CD14-positive monocyte (primary cell): ENCODE measurements around the gene TATDN2. TPM values are rescaled to one million over a fixed set of nuclear protein-coding genes. Genes with fewer than 3 reads are reported as not detected.

ENCODE experiments used
- DNase-seq, 3 donors: peaks; one replicate each; pipeline ENCODE4 v3.0.0-alpha.2; 2011 to 2022
- H2AFZ ChIP-seq: 2 replicates; pipeline ENCODE4 v1.6.0; 2012; ENCODE audit warnings: mild to moderate bottlenecking, low read depth, low read length, inconsistent platforms; ENCODE audit not compliant: insufficient read depth, poor library complexity, severe bottlenecking
- H3K27ac ChIP-seq, 2 donors: 1 replicate in 1 of 2; 2 replicates in 1 of 2; pipeline ENCODE4 v1.5.1; 2012 to 2013; ENCODE audit warnings: low read length in 2 of 2, control low read depth in 1 of 2, inconsistent platforms in 1 of 2, low read depth in 1 of 2, mild to moderate bottlenecking in 1 of 2
- H3K27me3 ChIP-seq, 2 donors: one replicate each; pipeline versions ENCODE4 v1.6.0 to v1.6.1; 2011 to 2013; ENCODE audit warnings: low read length in 2 of 2; ENCODE audit not compliant: control insufficient read depth in 2 of 2, insufficient read depth in 2 of 2
- H3K36me3 ChIP-seq, 2 donors: replicated peaks in 1 of 2; 1 replicate in 1 of 2; 2 replicates in 1 of 2; pipeline versions ENCODE4 v1.5.1 to v1.6.1; 2012 to 2013; ENCODE audit warnings: low read length in 2 of 2, control low read depth in 1 of 2, inconsistent platforms in 1 of 2, mild to moderate bottlenecking in 1 of 2; ENCODE audit not compliant: insufficient read depth in 2 of 2, control insufficient read depth in 1 of 2
- H3K4me1 ChIP-seq, 2 donors: 1 replicate in 1 of 2; 2 replicates in 1 of 2; pipeline versions ENCODE4 v1.5.1 to v1.6.1; 2012 to 2013; ENCODE audit warnings: low read length in 2 of 2, control low read depth in 1 of 2, inconsistent platforms in 1 of 2, mild to moderate bottlenecking in 1 of 2, moderate library complexity in 1 of 2; ENCODE audit not compliant: insufficient read depth in 2 of 2, control insufficient read depth in 1 of 2
- H3K4me2 ChIP-seq: replicated peaks from 2 replicates; pipeline ENCODE3; 2012; ENCODE audit warnings: low read length, moderate library complexity, mild to moderate bottlenecking; ENCODE audit not compliant: poor library complexity, severe bottlenecking; ENCODE audit errors: extremely low read depth
- H3K4me3 ChIP-seq, 3 experiments: fragments of 200-600 bp in 1 of 3; sonication (generic) in 1 of 3; replicated peaks in 1 of 3; 1 replicate in 2 of 3; 2 replicates in 1 of 3; pipeline ENCODE4 v1.5.1; 2011 to 2013; ENCODE audit warnings: low read length in 3 of 3, mild to moderate bottlenecking in 3 of 3, control low read depth in 2 of 3, low read depth in 2 of 3, inconsistent platforms in 1 of 3, moderate library complexity in 1 of 3
- H3K79me2 ChIP-seq: 2 replicates; pipeline ENCODE4 v1.6.0; 2012; ENCODE audit warnings: mild to moderate bottlenecking, control low read depth, inconsistent platforms, low read length, moderate library complexity; ENCODE audit not compliant: insufficient read depth
- H3K9ac ChIP-seq: 2 replicates; pipeline ENCODE4 v1.6.0; 2017; ENCODE audit warnings: low read length, mild to moderate bottlenecking; ENCODE audit not compliant: insufficient read depth, poor library complexity, severe bottlenecking
- H3K9me3 ChIP-seq, 2 donors: replicated peaks in 1 of 2; 1 replicate in 1 of 2; 2 replicates in 1 of 2; pipeline versions ENCODE4 v1.5.1 to v1.6.1; 2012 to 2013; ENCODE audit warnings: low read length in 2 of 2, control low read depth in 1 of 2; ENCODE audit not compliant: control insufficient read depth in 1 of 2, insufficient read depth in 1 of 2
- H4K20me1 ChIP-seq: 2 replicates; pipeline ENCODE4 v1.6.0; 2012; ENCODE audit warnings: mild to moderate bottlenecking, low read length, control low read depth, moderate library complexity; ENCODE audit not compliant: insufficient read depth
- H3K27ac Mint-ChIP-seq, 7 donors: one replicate each; pipeline ENCODE4 v1.8.0; 2020; ENCODE audit warnings: mild to moderate bottlenecking in 7 of 7, mixed read lengths in 7 of 7, moderate library complexity in 6 of 7, inconsistent platforms in 2 of 7
- H3K27me3 Mint-ChIP-seq, 3 donors: one replicate each; pipeline ENCODE4 v1.8.0; 2021 to 2022; ENCODE audit warnings: low read depth in 3 of 3, mild to moderate bottlenecking in 3 of 3, mixed read lengths in 3 of 3, moderate library complexity in 3 of 3, inconsistent platforms in 1 of 3
- H3K36me3 Mint-ChIP-seq, 2 donors: one replicate each; pipeline ENCODE4 v1.8.0; 2020; ENCODE audit warnings: mixed read lengths in 2 of 2, inconsistent platforms in 1 of 2, mild to moderate bottlenecking in 1 of 2
- H3K4me1 Mint-ChIP-seq: one replicate; pipeline ENCODE4 v1.8.0; 2020; ENCODE audit warnings: mild to moderate bottlenecking, mixed read lengths
- H3K4me3 Mint-ChIP-seq, 2 donors: one replicate each; pipeline ENCODE4 v1.8.0; 2020; ENCODE audit warnings: mild to moderate bottlenecking in 2 of 2, mixed read lengths in 2 of 2, moderate library complexity in 1 of 2
- H3K9me3 Mint-ChIP-seq, 7 donors: one replicate each; pipeline ENCODE4 v1.8.0; 2020 to 2022; ENCODE audit warnings: mixed read lengths in 7 of 7, mild to moderate bottlenecking in 6 of 7, moderate library complexity in 6 of 7, inconsistent platforms in 2 of 7
- CTCF ChIP-seq: fragments of 200-600 bp; IDR thresholded peaks from one replicate; pipeline ENCODE4 v1.8.0; 2022; ENCODE audit warnings: antibody characterized with exemption, mild to moderate bottlenecking
- WGBS: methylation state at CpG from one replicate; pipeline ENCODE4 v1.1.5; 2013; ENCODE audit warnings: missing lambda C conversion rate; ENCODE audit not compliant: insufficient coverage; 5-methylcytosine and 5-hydroxymethylcytosine counted together
- intact Hi-C, 2 donors: fragments of 100-400 bp; cut with micrococcal nuclease; formaldehyde crosslinking; loops; one replicate each; pipeline versions ENCODE4 v1.15.0 to v1.15.1; 2023
- polyA plus RNA-seq, 3 donors: library from polyadenylated mRNA; depleted of rRNA in 1 of 3; unstranded in 2 of 3; stranded (reverse) in 1 of 3; fragments of 300-500 nt in 2 of 3; fragments of >200 nt in 1 of 3; fragmentation: Illumina TruSeq in 2 of 3; gene quantifications; 1 replicate in 2 of 3; 2 replicates in 1 of 3; pipeline ENCODE4 v1.2.3, GENCODE V29; 2012 to 2021

TATDN2 gene
- polyA plus RNA-seq, 3 donors = 6.0 to 27.1 (median 6.0) TPM

GRCh38 chr3:10280177-10280529 lies 31.9 kb downstream of the TATDN2 start:
- 96% methylated on average over 4 of the region's 5 CpGs for WGBS

GRCh38 chr3:10280571-10280970 lies 32.3 kb downstream of the TATDN2 start:
- H4K20me1 ChIP-seq = peaks cover 49% of the 10 kb centered on the region
- peaks cover 3% of the 10 kb centered on the region for H3K4me1 Mint-ChIP-seq
- no peak for DNase-seq
- H3K27ac Mint-ChIP-seq = peak overlapping the region in 2 of 7 donors; percentile 2 to 25
- no peaks in the 10 kb centered on the region for H3K9me3 ChIP-seq
- no peak overlapping the region for H3K9ac ChIP-seq
- H3K36me3 Mint-ChIP-seq = peaks cover 78 to 87% of the 10 kb centered on the region in 2 donors
- TF ChIP-seq CTCF = no peak
- no peak overlapping the region for H3K4me3 ChIP-seq
- peaks cover 25% of the 10 kb centered on the region for H3K79me2 ChIP-seq
- H3K4me2 ChIP-seq = no peak overlapping the region
- no peaks in the 10 kb centered on the region for H3K4me1 ChIP-seq
- no peaks in the 10 kb centered on the region for H3K27me3 Mint-ChIP-seq
- no peak overlapping the region for H3K4me3 Mint-ChIP-seq
- intact Hi-C loops = no loop called here
- H2AFZ ChIP-seq = no peak overlapping the region
- H3K36me3 ChIP-seq = peaks cover 64 to 85% of the 10 kb centered on the region in 2 donors
- H3K9me3 Mint-ChIP-seq = no peaks in the 10 kb centered on the region
- peak overlapping the region in 1 of 2 donors; percentile 27 for H3K27ac ChIP-seq
- WGBS = no CpG with 5 or more reads among the region's 6 CpGs
- no peaks in the 10 kb centered on the region for H3K27me3 ChIP-seq

More at GRCh38 chr3:10280177-10280529, 31.9 kb downstream of the TATDN2 start:
- Mint-ChIP-seq H3K27me3 (no peaks in the 10 kb centered on the region), H3K36me3 (peaks cover 79 to 87% of the 10 kb centered on the region in 2 donors), H3K4me1 (peaks cover 3% of the 10 kb centered on the region), H3K9me3 (no peaks in the 10 kb centered on the region), H3K4me3 (no peak overlapping the region), H3K27ac (peak overlapping the region in 3 of 7 donors; percentile 25 to 31 (median 25))
- H3K27me3 ChIP-seq = no peaks in the 10 kb centered on the region
- H3K36me3 ChIP-seq = peaks cover 64 to 89% of the 10 kb centered on the region in 2 donors
- no peaks in the 10 kb centered on the region for H3K4me1 ChIP-seq
- TF ChIP-seq CTCF = no peak
- H3K79me2 ChIP-seq = peaks cover 30% of the 10 kb centered on the region
- H4K20me1 ChIP-seq = peaks cover 53% of the 10 kb centered on the region
- peak overlapping the region in 1 of 2 donors; percentile 27 for H3K27ac ChIP-seq
- H2AFZ ChIP-seq = no peak overlapping the region
- H3K9ac ChIP-seq = no peak overlapping the region
- H3K4me3 ChIP-seq = no peak overlapping the region
- no peaks in the 10 kb centered on the region for H3K9me3 ChIP-seq
- intact Hi-C loops = no loop called here
- DNase-seq = no peak
- no peak overlapping the region for H3K4me2 ChIP-seq
